NCI-H774 (cell line): ENCODE results near the gene CDC27.
A peak's percentile ranks its signal among the peaks of the same experiment; 100 is the strongest.
"Not testable (repeated sequence)": the region's sequence is repeated elsewhere in the genome, so short reads cannot be mapped to it uniquely, and the experiment has no call there.

Source experiments
- DNase-seq: peaks from one replicate; lab custom pipeline; 2025; lab: John Stamatoyannopoulos, UW

CDC27 gene

GRCh38 chr17:47135235-47135634 is 53.9 kb downstream of the CDC27 start:
- no peak for DNase-seq

- DNase-seq, result not testable (repeated sequence)
These were observed 54.7 kb downstream of the CDC27 start for GRCh38 chr17:47134354-47134753.

- no peak for DNase-seq
These were observed 57.3 kb downstream of the CDC27 start for GRCh38 chr17:47131761-47132160.

- not testable (repeated sequence) for DNase-seq
These were observed 62.3 kb downstream of the CDC27 start for GRCh38 chr17:47126835-47127234.

GRCh38 chr17:47123262-47123661 is 65.8 kb downstream of the CDC27 start:
- not testable (repeated sequence) for DNase-seq

GRCh38 chr17:47120521-47121095 is 68.5 kb downstream of the CDC27 start:
- DNase-seq, result no peak

- DNase-seq, result no peak
These were observed 69.2 kb downstream of the CDC27 start for GRCh38 chr17:47119746-47120520.

GRCh38 chr17:47117386-47117785 is 71.7 kb downstream of the CDC27 start:
- no peak for DNase-seq

GRCh38 chr17:47106130-47106529 is 83.0 kb downstream of the CDC27 start:
- DNase-seq, result no peak

GRCh38 chr17:47105246-47105645 is 83.8 kb downstream of the CDC27 start:
- not testable (repeated sequence) for DNase-seq

- no peak for DNase-seq
These were observed 86.2 kb downstream of the CDC27 start for GRCh38 chr17:47102914-47103313.

- peak; percentile 96 for DNase-seq
These were observed 88.9 kb downstream of the CDC27 start for GRCh38 chr17:47099987-47100711.

GRCh38 chr17:47099451-47099986 is 89.6 kb downstream of the CDC27 start:
- no peak for DNase-seq

GRCh38 chr17:47096343-47096742 is 92.8 kb downstream of the CDC27 start:
- no peak for DNase-seq

- no peak for DNase-seq
These were observed 93.8 kb downstream of the CDC27 start for GRCh38 chr17:47095268-47095667.

GRCh38 chr17:47087093-47087492 is 102.0 kb downstream of the CDC27 start:
- DNase-seq, result no peak

- no peak for DNase-seq
These were observed 103.4 kb downstream of the CDC27 start for GRCh38 chr17:47085736-47086135.

GRCh38 chr17:47078801-47079200 is 110.3 kb downstream of the CDC27 start:
- no peak for DNase-seq

GRCh38 chr17:47077576-47077975 is 111.5 kb downstream of the CDC27 start:
- DNase-seq, result no peak

GRCh38 chr17:47076171-47076570 is 112.9 kb downstream of the CDC27 start:
- DNase-seq, result no peak

- DNase-seq, result not testable (repeated sequence)
These were observed 114.7 kb downstream of the CDC27 start for GRCh38 chr17:47074361-47074760.

GRCh38 chr17:47073629-47074028 is 115.5 kb downstream of the CDC27 start:
- not testable (repeated sequence) for DNase-seq

GRCh38 chr17:47072886-47073285 is 116.2 kb downstream of the CDC27 start:
- DNase-seq, result no peak
